Thoracic aorta (tissue), 2 donors: ENCODE data around the gene NSFL1C. TPM values are rescaled to one million over a fixed set of nuclear protein-coding genes. Genes with fewer than 3 reads are reported as not detected.

ENCODE experiments used
- ATAC-seq: fragments of 150-250 bp; one replicate; pipeline ENCODE4 v1.8.0; 2017; ENCODE audit warnings: low read depth; ENCODE audit not compliant: insufficient number of reproducible peaks, low FRiP score
- DNase-seq: peaks from one replicate; pipeline ENCODE4 v3.0.0-alpha.2; 2020; ENCODE audit warnings: low spot score
- H3K27ac ChIP-seq, 2 donors: fragments of 200-600 bp; sonication (generic); 1 replicate in 1 of 2; 2 replicates in 1 of 2; pipeline ENCODE4 v1.5.1; 2016; ENCODE audit warnings: mild to moderate bottlenecking in 2 of 2, moderate library complexity in 2 of 2
- H3K27me3 ChIP-seq: fragments of 200-600 bp; sonication (generic); replicated peaks from 2 replicates; pipeline ENCODE4 v1.6.0; 2016; ENCODE audit warnings: mild to moderate bottlenecking; ENCODE audit not compliant: insufficient read depth
- H3K36me3 ChIP-seq: fragments of 200-600 bp; sonication (generic); one replicate; pipeline ENCODE4 v1.5.1; 2016
- H3K4me1 ChIP-seq, 2 donors: fragments of 200-600 bp; sonication (generic); 1 replicate in 1 of 2; 2 replicates in 1 of 2; pipeline versions ENCODE4 v1.5.1 to v1.6.0; 2016; ENCODE audit warnings: low read depth in 2 of 2, mild to moderate bottlenecking in 1 of 2; ENCODE audit not compliant: control insufficient read depth in 1 of 2
- H3K4me3 ChIP-seq: fragments of 200-600 bp; sonication (generic); 2 replicates; pipeline ENCODE4 v1.5.1; 2016; ENCODE audit warnings: mild to moderate bottlenecking
- H3K9me3 ChIP-seq: fragments of 200-600 bp; sonication (generic); 2 replicates; pipeline ENCODE4 v1.5.1; 2016
- CTCF ChIP-seq: fragments of 200-600 bp; sonication (generic); IDR thresholded peaks from one replicate; pipeline ENCODE4 v1.5.1; 2019; ENCODE audit warnings: antibody characterized with exemption
- total RNA-seq, 2 donors: library from RNA; depleted of rRNA; stranded (reverse); fragments of >200 nt; gene quantifications; one replicate each; pipeline versions ENCODE4 v1.1.0 to v1.2.3, GENCODE V29; 2016

The NSFL1C gene
- total RNA-seq, 2 donors from 2014 or later: 26.9 to 49.7 TPM

- Histone ChIP-seq H3K27ac (no peak overlapping the region), H3K9me3 (no peaks in the 10 kb centered on the region), H3K4me1 (peaks cover 11 to 13% of the 10 kb centered on the region in 2 donors), H3K27me3 (no peaks in the 10 kb centered on the region), H3K36me3 (no peaks in the 10 kb centered on the region), H3K4me3 (no peak overlapping the region)
- ATAC-seq (no peak), DNase-seq (no peak)
- TF ChIP-seq CTCF: no peak
Observed at GRCh38 chr20:1473246-1474220, 6.9 kb upstream of the NSFL1C start.

DNA sequence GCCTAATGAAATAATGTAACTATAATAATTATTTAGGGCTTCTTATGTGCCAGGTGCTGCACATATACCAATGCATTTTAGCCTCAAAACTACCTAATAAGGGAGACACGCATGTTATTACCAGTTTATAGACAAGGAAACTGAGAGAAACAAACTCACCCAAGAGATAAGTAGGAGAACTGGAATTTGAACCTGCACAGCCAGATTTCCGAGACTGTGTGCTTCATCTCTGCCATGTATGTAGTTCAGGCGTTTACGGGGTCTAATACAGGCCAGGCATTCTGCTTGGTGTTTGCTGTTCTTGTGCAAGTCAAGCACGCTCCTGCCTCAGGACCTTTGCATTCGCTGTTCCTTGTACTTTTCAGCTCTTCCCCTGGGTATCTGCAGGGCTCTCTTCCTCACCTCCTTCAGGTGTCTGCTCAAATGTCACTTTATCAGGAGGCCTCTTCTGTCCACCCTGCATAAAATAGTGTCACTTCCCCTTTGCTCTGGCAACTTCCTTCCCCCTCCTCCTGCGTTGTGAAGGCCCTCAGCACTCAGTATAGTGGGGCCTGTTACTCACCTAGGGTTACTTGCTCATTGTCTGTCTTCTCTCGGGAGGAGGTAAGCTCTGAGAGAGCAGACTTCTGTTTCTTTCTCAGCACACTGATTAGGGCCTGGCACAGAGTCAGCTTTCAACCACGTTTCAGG lies 6.1 kb upstream of the NSFL1C start:
- no peaks in the 10 kb centered on the region for H3K9me3 ChIP-seq
- ATAC-seq: no peak
- H3K27me3 ChIP-seq: no peaks in the 10 kb centered on the region
- no peak overlapping the region for H3K4me3 ChIP-seq
- no peak overlapping the region for H3K27ac ChIP-seq
- no peak for DNase-seq
- no peak for TF ChIP-seq CTCF
- H3K36me3 ChIP-seq: no peaks in the 10 kb centered on the region
- peaks cover 11 to 13% of the 10 kb centered on the region in 2 donors for H3K4me1 ChIP-seq

GRCh38 chr20:1471242-1471641 lies 4.6 kb upstream of the NSFL1C start:
- Histone ChIP-seq H3K9me3 (no peaks in the 10 kb centered on the region), H3K27ac (no peak overlapping the region), H3K4me1 (peaks cover 11 to 17% of the 10 kb centered on the region in 2 donors), H3K4me3 (no peak overlapping the region), H3K36me3 (no peaks in the 10 kb centered on the region), H3K27me3 (no peaks in the 10 kb centered on the region)
- no peak for ATAC-seq
- TF ChIP-seq CTCF: no peak
- no peak for DNase-seq

GRCh38 chr20:1469925-1470571 lies 3.4 kb upstream of the NSFL1C start:
- no peaks in the 10 kb centered on the region for H3K36me3 ChIP-seq
- peak overlapping the region; percentile 80 to 84 for H3K27ac ChIP-seq
- DNase-seq: peak; percentile 52
- H3K4me3 ChIP-seq: no peak overlapping the region
- H3K4me1 ChIP-seq: peaks cover 20 to 28% of the 10 kb centered on the region in 2 donors
- H3K9me3 ChIP-seq: no peaks in the 10 kb centered on the region
- TF ChIP-seq CTCF: peak; percentile 43
- H3K27me3 ChIP-seq: no peaks in the 10 kb centered on the region
- peak; percentile 79 for ATAC-seq
